HG03565 (cell line): ENCODE data around the gene LBR.

ENCODE experiments used
- ATAC-seq: cut with Tn5 transposase; IDR thresholded peaks from one replicate; pipeline ENCODE4 v1.9.1; 2021; ENCODE audit warnings: mild to moderate bottlenecking, moderate library complexity; ENCODE audit not compliant: unreplicated experiment

Gene LBR

DNA sequence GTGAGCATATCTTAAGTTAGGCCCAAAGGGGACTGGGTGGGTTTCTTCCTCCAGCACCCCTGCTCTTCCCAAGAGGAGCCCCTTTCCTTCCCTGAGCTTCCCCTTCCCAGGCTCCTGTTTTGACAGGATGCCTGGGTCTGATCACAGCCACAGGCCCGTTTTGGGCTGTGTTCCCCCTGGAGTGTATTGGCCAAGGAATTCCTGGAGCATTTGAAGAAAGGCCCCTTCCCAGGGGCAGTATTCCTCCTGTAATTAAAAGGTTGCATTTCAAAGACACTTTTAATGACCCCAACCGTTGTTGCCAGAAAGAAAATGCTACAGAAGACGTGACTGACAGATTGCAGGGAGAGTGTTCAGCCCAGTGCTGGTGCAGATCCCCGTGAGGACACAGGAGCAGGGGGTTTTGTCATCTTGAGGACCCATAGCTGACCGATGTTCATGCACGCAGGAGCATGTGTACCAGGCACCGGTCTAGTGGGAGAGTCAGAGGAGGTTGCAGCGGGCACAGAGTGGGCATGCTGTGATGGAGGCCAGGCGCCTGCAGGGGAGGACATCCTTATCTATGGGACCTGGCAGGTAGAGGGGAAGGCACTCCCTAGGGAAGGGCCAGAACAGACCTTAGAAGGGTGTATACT is 19.3 kb upstream of the LBR start:
- ATAC-seq, result no peak

DNA sequence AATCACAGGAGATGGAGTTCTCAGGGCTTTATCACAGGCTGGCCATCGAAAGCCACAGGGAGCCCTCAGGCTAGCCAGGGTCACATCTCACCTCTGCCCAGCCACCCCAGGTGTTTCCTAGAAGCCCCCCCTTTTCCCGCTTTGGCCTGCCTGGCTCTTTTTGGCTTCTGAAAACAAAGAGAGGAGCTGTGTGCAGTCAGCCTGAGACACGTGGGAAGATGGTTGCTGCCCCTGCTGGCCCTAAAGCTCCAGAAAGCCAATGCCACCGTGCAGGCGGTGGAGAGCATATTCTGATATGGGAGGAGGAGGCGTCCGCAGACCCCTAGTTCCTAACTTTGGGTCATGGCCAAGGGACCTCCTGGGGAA is 18.7 kb upstream of the LBR start:
- ATAC-seq, result no peak

DNA sequence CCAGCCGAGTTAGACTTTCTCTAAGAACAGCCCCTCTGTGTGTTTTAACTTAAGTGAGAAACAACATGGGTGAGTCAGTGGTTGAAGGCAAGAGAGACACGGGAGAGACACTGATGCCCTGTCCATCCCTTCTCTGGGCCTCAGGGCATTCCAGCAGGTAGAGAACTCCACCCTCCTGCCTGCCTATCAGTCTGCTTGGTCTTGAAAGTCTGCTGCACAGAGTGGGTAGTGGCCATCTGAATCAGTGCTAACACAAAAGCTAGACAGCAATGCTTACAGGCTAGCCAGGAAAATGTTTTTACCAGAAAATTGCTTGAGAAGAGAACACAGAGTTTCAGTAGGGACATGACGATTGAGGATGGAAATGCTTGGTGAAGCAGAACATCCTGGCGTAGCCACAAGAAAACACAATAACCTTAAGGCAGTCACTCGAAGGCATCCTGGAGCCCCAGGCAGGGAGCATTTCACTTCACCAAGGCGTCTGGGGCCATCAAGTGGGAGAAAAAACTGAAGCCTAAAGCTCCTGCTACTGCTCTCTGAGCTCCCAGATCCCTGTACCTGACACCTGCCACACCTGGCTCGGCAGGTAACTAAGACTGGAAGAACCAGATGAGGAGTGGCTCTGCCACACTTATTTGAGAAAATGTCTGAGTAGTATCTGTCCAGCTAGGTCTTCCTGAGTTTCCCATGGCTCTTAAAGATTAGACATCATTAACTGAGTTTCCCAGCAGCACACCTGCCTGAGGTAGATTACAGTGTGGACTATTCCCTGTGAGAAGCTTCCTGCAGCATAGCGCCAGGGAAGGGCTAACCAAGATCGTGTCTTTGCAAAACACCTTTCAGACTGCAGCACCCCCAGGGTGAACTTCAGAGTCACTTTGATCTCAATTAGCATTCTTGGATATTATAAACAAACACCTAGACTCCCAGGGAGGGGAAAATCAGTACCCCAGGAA is 18.1 kb upstream of the LBR start:
- ATAC-seq, result no peak

DNA sequence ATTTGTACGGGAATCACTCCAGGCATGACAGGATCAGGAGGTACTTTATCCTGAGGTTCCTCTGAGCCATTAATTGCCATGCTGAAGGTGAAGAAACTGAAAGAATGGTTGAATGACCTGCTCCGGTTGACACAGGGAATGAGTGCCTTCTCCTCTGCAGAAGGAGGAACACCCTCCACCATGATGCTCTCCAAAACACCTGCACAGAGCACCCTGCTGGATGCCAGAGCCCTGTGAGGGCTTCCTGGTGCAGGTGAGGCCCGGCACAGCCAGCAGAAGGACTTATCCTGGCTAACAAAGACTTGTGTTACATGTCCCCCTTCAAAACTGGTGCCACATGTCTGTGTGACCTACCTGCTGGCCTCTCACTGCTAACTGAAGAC is 14.3 kb upstream of the LBR start:
- ATAC-seq, result no peak

DNA sequence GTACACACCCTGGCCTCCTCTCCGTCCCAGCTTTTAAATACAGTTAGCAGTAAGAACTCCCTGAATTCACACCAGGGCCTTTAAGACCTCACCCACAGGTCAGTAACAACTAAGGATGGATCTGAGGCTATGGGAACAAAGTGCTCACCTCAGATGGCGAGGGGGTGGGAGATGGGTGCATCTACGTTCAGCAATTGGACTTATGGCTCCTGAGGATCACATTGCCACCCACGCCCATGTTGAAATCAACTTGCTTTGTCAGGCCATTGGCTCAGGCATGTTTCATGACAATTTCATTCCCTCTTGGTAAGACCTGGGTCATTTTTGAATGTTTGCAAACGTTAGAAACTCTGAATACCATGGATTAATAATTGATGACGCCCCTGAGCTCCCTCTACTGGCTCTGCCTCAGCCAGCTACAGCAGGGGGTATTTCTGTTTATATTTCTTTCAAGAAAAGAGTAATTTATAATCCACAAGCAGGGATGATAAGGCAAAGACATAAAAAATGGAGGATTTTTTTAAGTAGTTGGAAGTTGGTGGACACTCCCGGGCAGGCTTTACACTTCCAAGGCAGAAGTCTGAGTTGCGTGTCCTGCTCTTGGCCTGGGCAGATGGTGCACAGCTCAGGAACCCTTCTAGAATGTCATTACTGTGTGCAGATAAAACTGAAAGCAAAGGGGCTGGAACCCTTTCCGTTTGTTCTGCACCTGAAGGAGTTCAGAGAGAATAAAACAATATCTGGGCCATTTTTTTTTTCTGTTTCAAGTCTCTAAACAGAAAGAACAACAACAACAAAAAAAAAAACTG is 13.7 kb upstream of the LBR start:
- no peak for ATAC-seq

DNA sequence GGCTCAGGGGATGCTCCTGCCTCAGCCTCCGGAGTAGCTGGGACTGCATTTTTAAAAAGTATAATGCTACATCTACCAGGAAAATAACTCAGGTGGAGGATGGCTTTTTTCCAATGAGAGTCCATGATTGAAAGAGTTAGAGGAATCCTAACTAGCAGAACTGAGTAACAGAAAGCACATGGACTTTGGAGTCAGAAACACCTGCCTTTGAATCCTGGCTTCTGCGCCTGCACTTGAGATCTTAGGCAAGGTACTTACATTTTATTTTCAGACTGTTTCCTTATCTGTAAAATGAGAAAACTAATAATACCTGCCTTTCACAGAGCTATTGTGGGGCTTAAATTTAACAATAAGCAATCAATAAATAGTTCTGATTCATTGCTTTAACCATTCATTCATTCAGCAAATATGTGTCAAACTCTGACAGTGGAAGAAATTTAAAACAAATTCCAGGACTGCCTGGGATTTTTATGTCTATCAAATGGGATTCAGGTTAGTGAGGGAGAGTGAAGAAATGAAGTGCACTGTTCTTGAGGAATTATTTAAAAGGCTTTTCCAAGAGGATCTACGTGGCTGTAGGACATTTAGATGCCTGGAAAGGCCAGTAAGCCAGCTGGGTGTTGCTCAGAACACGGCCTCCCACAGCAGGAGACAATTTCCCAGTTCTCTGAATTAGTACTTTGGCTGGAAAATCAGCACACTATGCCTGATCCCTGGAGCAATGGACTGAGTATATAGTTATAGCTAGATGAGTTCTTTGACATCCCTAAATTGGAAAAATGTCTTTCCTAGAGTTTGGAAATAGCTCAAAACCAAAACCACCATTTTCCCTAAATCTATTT is 12.8 kb upstream of the LBR start:
- ATAC-seq, result no peak

DNA sequence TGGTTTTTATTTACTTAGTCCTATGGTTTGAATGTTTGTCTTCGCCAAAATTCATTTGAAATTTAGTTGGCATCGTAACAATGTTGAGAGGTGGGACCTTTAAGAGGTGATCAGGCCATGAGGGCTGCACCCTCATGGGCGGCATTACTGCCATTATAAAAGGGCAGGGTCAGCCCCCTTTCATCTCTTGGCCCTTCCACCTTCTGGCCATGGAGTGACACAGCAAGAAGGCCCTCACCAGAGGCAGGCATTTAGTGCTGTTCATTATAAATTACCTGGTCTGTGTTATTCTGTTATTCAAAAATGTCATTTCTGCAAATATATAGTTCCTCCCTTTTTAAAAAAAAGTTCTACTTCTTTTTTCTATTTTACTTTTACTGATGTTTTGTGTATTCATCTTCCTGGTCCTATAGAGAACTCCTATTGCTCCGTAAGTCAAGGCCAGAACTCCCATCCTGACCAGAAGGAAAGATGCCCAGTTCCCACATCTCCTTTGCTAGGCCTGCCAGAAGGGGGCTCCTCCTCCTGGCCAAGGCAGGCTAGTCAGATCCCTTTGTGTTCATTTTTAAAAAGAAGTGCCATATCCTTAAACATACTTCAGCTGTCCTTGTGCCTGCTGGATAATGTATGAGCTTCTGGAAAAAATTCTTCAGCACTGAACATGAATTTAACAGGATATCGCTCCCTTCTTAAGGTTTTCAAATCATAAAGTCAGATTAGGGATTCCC is 10.0 kb upstream of the LBR start:
- no peak for ATAC-seq

DNA sequence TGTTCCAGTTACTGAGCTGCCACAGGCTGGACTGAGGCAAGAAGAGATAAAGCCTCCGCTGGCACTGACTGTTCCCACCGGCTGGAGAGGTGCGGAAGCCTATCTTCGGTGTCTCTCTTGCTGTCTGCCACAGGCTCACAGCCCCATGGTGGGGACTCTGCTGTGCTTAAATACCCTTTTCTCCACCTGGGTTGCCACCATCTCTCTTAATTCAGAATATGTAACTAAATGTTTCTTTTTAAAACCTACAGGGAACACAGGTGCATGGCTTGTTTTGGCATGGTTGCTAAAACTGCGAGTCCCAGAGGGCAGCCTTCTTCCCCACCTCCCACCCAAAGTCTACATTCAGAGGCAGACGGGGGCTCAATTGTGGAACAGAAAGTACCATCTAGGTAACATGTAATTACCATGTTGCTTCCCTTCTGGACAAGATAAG is 8.1 kb upstream of the LBR start:
- peak; percentile 44 for ATAC-seq

DNA sequence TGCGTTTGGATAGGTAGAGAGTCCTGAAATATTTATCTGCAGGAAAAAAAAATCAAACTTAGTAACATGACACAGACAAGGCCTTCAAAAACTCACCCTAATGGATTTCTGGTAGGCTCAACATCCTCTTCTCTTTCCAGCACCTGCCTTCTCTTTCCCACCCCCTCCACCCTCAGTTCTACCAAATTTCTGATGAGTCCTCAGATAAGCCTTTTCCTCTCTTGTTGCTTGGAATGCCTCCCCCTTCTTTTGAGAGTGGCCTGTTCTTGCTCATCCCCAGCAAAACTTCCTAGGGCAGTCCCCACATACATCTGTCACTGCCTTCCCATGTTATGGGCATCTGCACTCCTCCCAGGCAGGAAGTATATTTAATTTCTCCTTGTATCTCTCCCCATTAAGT is 7.6 kb upstream of the LBR start:
- no peak for ATAC-seq

DNA sequence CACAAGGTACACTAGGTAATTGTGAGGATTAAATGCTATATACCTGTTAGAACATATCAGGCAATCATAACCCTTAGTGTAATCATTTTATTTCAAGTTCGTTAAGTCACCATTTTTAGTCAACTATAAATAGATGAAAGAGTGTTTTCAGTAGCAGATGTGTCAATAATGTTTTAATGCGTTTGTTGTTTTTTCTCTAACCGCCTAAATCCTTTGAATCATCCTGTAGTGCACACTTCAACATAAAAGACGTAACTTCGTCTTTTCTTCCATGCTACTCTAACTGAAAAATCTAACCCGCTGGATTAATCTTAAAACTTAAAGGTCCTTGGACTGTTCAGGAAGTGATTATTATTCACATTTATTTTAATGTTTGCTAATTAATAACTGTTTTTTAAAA is 7.2 kb upstream of the LBR start:
- ATAC-seq, result no peak

DNA sequence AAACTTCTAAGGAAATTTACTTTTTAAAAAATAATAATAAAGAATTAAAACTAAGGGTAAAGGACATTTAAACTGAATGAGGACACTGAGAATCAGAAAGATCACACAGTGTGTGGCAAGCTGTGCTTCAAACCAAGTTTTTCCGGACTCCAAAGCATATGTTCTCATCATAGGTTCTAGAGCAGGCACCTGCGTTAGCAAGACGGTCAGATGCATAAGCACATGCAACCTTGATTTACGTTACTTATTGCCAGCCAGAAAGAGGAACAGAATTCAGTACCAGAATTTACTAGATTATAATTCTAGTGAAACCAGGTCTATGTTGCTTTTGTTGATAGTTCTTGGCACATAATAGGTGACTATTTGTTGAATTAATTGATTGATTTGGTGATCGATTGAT is 6.2 kb upstream of the LBR start:
- ATAC-seq, result no peak

DNA sequence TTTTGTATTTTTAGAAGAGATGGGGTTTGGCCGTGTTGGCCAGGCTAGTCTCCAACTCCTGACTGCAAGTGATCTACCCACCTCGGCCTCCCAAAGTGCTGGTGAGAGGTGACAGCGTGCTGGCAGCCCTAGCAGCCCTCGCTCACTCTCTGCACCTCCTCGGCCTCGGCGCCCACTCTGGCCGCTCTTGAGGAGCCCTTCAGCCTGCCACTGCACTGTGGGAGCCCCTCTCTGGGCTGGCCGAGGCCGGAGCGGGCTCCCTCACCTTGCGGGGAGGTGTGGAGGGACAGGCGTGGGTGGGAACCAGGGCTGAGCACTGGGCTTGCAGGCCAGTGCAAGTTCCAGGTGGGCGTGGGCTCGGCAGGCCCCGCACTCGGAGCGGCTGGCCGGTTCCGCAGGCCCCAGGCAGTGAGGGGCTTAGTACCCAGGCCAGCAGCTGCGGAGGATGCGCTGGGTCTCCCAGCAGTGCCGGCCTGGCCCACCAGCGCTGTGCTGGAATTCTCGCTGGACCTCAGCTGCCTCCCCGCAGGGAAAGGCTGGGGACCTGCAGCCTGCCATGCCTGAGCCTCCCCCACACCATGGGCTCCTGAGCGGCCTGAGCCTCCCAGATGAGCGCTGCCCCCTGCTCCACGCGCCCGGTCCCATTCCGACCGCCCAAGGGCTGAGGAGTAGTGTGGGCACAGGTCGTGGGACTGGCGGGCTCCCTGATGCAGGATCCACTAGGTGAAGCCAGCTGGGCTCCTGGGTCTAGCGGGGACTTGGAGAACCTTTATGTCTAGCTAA is 3.4 kb upstream of the LBR start:
- no peak for ATAC-seq

DNA sequence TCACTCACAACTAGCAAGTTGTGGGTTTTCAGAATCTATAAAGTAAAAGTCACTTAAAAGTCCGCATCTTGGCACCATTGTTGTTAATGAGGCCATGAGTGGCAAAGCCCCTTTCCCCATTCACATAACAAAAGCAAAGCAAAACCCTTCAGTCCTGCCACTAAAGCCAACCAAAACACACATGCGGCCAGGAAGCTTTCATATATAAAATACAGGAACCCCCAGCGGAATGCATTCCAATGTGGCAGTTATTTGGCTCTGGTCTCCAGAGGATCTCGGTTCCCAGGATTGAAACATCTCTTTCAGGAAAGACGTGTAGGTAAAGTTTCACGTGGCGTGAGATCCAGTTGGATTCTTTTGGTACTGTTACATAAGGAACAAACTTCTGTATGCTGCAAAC is 2.5 kb upstream of the LBR start:
- ATAC-seq, result no peak

DNA sequence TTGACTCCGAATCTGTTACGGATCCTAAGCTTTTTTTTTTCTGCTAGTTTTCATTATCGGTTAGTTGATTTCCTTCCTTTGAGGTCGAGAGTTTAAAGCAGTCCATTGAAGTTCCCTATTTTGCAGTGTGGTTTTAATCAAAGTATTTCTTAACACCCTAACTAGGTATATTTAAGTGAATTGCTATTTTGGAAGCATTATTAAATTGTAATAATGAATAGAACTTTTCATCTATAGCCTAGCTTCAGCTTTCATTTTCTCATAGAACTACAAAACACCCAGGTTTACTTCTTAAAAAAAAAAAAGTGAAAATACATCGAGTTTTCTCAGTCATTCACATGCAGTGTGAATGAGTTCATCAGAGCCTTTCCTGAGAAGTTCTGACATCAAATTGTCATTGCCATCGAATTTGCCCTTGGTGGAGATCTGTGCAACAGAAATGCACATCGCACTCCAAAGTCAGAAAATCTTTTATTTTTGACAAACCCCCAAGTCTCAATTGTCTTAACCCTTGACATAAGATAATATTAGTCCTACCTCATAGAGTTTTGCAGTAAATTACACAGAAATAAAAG is 1.1 kb upstream of the LBR start:
- no peak for ATAC-seq

DNA sequence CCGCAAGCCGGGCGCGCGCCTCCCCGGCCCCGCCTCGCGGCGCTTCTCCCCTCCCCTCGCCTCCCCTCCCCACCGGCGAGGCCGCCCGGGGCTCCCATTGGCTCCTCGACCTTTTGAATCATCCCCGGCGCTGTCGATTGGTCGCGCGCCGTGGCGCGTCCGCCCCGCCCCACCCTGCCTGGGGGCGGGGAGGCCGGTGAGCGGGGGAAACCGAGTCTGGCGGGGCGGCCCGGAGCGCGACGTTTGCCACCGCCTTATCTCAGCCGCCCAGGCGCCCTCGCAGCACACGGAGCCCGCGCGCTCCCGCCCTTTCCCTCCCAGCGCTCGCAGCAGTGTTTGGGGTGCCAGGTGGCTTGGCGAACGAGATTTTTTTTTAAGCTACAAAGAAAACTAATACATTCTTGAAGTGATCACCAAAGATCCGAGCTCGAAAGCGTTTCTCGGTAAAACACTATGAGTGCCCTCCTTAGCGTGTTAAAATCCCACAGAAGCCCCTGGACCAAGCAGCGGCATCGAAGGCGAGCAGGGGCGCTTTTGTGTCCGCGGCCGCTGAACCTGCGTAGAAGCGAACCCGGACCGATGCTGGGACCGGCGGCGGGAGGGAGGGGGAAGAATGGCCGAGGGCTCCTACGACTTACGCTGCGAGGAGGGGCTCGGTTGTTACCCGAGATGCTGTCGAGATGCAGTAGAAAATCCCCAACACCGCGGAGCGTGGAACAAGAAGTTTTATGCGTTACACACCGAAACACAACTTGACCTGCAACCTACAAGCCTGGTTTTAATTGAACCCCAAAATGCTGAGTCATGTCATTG is 436 bp upstream of the LBR start:
- peak; percentile 83 for ATAC-seq

DNA sequence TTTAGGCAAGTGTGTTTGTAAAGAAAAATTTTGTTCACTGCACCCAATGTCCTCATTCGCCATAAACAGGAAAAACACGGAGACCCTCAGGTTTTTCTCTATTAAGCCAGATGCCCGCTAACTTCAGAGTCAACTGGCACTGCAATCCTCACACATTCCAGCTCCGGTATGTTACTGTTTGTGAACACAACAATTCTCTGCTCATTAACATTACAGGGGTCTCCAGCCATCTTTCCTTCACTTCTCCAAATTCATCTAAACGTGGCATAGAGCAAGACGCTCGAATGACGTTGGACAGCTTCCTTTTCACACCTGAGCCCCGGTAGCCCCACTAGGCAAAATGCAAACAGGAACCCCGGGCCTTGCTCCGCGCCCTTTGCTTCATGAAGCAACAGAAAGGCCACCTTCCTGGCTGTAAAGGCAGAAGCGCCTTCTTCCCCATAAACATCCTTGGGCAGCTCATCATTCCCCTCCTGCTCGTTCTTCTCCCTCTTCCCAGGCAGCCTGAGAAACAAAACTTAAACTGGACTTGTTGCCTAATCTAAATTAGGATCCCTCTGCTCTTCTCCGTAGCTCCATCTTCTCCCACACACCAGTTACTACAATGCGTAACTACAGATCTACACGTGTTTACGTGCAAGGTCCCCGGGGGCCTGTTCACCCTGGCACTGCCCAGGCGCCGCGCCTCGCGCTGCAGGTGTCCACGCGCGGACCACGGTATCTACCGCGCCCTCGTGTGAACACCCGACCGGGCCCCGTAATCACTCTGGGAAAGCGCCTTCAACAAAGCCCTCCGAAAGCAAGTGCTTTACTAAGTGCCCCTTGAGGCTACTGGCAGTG is 1.2 kb downstream of the LBR start:
- no peak for ATAC-seq

DNA sequence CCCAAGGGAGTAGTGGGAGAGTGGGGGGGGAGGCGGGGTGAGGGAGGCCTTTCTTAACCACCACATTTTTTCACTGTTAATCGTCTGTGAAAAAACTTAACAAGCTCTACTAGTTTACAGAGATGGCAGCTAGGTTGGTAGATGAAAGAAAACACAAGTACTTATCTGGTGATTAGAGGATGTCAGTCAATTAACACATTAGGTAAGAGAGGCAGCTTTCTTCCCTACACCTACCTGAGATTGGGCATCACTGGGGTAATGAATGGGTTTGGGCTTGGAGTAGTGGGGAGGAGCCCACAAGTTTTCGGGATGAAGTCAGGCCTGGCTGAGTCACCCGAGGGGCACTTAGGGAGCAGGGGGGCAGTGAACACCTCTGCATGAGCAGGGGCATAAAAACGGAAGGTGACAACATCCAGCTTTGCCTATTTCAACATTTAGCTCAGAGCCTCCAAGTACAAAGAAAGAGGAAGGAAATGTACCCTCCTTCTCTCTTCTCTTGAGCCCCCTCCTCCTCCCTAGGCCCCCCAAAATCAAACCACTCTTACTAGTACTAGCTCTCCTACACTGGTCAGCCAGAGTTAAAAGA is 2.5 kb downstream of the LBR start:
- ATAC-seq, result no peak
